Subcutaneous abdominal adipose tissue (tissue), 5 donors: ENCODE results near the gene CAMK2A.

ENCODE experiments used
- H3K27ac ChIP-seq: one replicate; pipeline ENCODE4 v1.7.0; 2013; ENCODE audit warnings: low read depth, mild to moderate bottlenecking, inconsistent platforms, low read length, moderate library complexity
- H3K27me3 ChIP-seq, 5 donors: one replicate each; pipeline ENCODE4 v1.7.0; 2013; ENCODE audit warnings: low read length in 5 of 5, inconsistent platforms in 1 of 5; ENCODE audit not compliant: control insufficient read depth in 5 of 5, insufficient read depth in 4 of 5
- H3K36me3 ChIP-seq, 5 donors: one replicate each; pipeline ENCODE4 v1.7.0; 2013; ENCODE audit warnings: low read length in 5 of 5; ENCODE audit not compliant: control insufficient read depth in 5 of 5, insufficient read depth in 5 of 5
- H3K4me1 ChIP-seq, 5 donors: one replicate each; pipeline ENCODE4 v1.7.0; 2013; ENCODE audit warnings: low read length in 5 of 5, mild to moderate bottlenecking in 3 of 5, moderate library complexity in 1 of 5; ENCODE audit not compliant: control insufficient read depth in 5 of 5, insufficient read depth in 5 of 5
- H3K4me3 ChIP-seq, 5 donors: one replicate each; pipeline ENCODE4 v1.7.0; 2013; ENCODE audit warnings: low read length in 5 of 5, low read depth in 1 of 5
- H3K9ac ChIP-seq, 5 donors: one replicate each; pipeline ENCODE4 v1.7.0; 2013; ENCODE audit warnings: low read length in 5 of 5, mild to moderate bottlenecking in 4 of 5, moderate library complexity in 3 of 5
- H3K9me3 ChIP-seq, 5 donors: one replicate each; pipeline ENCODE4 v1.7.0; 2013; ENCODE audit warnings: low read length in 5 of 5; ENCODE audit not compliant: control insufficient read depth in 5 of 5
- donor health status: healthy.
- donor health status: healthy.
- donor health status: healthy.
- donor health status: healthy.
- donor health status: healthy.

CAMK2A gene

DNA sequence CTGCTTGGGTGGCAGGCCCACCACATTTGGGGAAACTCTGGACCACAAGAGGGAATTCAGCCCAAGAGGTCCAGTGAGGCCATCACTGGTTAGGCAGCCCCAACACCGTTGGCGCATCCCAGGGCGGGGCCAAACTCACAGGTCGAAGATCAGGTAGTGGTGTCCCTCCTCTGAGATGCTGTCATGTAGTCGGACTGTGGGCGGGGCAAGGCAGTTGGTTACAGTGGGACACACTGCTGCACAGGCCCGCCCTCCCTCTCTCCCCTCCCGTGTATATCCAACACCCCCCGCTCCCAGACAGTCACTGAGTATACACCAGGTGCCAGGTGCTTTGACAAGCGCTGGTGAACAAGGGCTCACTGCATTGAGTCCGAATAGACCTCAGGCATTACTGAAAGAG, 32.1 kb downstream of the CAMK2A start:
- H3K4me3 ChIP-seq: no peak overlapping the region
- H3K9me3 ChIP-seq: no peaks in the 10 kb centered on the region
- no peak overlapping the region for H3K27ac ChIP-seq
- no peak overlapping the region for H3K9ac ChIP-seq
- peaks cover 0 to 6% (median 0%) of the 10 kb centered on the region in 5 donors for H3K27me3 ChIP-seq
- no peaks in the 10 kb centered on the region for H3K36me3 ChIP-seq
- peaks cover 0 to 3% (median 0%) of the 10 kb centered on the region in 5 donors for H3K4me1 ChIP-seq

DNA sequence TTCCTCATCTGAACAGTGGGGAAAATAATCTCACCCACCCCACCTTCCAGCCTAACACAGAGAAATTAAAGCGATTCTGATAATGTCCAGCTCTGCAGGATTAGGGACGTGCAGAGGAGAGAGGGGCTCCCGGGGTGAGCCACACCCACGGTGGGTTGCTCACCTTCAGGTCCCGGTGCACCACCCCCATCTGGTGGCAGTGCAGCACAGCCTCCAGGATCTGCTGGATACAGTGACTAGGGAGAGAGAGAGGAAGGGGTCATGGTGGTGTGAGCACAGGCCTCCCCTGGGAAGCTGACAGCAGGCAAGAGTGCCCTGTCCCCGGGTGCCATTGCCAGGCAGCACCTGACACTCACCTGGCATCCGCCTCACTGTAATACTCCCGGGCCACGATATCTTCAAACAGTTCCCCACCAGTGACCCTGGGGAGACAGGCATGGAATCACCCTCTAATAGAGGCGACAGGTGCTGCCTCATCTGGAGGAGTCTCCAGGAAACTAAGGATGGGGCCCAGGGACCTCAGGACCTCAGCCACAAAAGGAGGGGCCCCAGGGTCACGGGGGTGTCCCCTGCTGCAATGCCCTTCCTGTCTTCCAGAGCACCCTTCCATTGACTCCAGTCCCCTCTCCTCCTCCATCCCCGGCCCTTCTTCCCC, 33.0 kb downstream of the CAMK2A start:
- H3K27me3 ChIP-seq: no peaks in the 10 kb centered on the region
- H3K9me3 ChIP-seq: no peaks in the 10 kb centered on the region
- peaks cover 0 to 3% (median 0%) of the 10 kb centered on the region in 5 donors for H3K4me1 ChIP-seq
- H3K27ac ChIP-seq: no peak overlapping the region
- no peak overlapping the region for H3K9ac ChIP-seq
- no peak overlapping the region for H3K4me3 ChIP-seq
- no peaks in the 10 kb centered on the region for H3K36me3 ChIP-seq

DNA sequence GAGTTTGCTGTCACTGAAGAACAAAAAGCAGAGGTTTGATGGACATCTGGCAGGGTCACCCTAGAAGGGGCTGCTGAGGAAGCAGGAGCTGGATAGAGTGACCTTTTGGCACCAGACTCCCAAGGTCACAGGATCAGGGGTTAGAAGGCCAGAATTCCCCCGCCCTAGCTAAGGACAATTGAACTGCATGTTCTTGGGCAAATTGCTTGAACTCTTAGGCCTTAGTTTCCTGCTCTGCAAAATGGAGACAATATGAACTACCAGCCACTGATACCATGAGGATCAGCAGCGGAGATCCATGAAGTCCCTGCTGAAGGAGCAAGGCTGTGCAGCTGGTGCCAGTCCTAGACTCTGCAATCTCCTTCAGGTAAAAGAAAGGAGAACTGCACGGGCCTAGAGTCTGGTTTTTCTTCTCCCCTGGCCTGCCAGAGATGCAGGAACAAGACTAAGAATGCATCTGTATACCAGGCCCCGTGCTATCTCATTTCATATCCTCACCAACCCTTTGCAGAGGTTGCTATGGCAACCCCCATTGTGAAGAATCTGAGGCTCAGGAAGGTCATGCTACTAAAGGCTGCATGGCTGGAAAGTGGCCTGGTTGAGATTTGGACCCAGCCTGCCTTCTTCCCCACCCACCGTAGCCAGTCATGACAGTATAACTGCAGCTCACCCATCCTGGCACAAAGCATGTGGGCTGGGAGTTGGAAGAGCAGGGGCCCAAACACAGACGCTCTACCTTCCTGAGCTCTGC, 33.7 kb downstream of the CAMK2A start:
- H3K9me3 ChIP-seq: no peaks in the 10 kb centered on the region
- H3K36me3 ChIP-seq: no peaks in the 10 kb centered on the region
- H3K4me3 ChIP-seq: no peak overlapping the region
- H3K27me3 ChIP-seq: no peaks in the 10 kb centered on the region
- H3K27ac ChIP-seq: no peak overlapping the region
- no peak overlapping the region for H3K9ac ChIP-seq
- peaks cover 0 to 3% (median 0%) of the 10 kb centered on the region in 5 donors for H3K4me1 ChIP-seq

DNA sequence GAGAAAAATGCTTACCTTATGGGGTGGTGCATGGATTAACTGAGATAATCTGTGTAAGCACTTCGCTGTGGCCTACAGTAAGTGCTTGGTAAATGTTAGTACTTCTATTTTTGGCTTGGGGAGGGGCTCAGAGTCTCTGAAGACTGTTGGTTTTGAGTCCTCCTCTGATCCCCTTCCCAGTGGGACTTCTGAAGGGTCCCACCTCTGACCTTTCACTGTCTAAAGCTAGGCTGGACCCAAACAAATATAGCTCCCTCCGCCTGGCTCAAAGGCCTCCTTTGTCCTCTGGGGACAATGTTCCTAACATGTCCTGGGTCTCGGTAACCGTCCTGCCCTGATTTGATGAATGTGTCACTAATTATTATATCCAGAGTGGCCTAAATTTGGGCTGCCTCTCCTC, 34.8 kb downstream of the CAMK2A start:
- Histone ChIP-seq H3K4me1 (peaks cover 0 to 3% (median 0%) of the 10 kb centered on the region in 5 donors), H3K4me3 (no peak overlapping the region), H3K36me3 (no peaks in the 10 kb centered on the region), H3K27me3 (no peaks in the 10 kb centered on the region), H3K9ac (no peak overlapping the region), H3K27ac (no peak overlapping the region), H3K9me3 (no peaks in the 10 kb centered on the region)

DNA sequence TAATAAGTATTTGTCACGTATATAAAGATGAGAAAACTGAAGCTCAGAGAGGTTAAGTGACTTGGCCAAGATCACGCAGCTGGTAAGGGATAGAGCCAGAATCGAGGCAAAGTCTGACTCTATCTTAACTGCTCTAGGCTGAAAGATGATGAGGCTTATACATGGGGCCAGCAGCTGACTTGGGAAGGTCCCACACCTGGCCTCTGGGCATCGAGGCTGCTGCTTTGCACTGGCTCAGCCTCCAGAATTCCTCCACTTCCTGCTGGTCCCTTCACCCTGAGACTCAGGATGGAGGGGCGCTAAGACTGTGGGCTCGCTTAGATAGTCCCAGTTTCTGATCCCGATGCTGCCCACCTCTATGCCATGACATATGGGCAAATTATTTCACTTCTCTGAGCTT, 35.2 kb downstream of the CAMK2A start:
- Histone ChIP-seq H3K9me3 (no peaks in the 10 kb centered on the region), H3K27ac (no peak overlapping the region), H3K27me3 (no peaks in the 10 kb centered on the region), H3K36me3 (no peaks in the 10 kb centered on the region), H3K9ac (no peak overlapping the region), H3K4me1 (peaks cover 0 to 3% (median 0%) of the 10 kb centered on the region in 5 donors), H3K4me3 (no peak overlapping the region)

DNA sequence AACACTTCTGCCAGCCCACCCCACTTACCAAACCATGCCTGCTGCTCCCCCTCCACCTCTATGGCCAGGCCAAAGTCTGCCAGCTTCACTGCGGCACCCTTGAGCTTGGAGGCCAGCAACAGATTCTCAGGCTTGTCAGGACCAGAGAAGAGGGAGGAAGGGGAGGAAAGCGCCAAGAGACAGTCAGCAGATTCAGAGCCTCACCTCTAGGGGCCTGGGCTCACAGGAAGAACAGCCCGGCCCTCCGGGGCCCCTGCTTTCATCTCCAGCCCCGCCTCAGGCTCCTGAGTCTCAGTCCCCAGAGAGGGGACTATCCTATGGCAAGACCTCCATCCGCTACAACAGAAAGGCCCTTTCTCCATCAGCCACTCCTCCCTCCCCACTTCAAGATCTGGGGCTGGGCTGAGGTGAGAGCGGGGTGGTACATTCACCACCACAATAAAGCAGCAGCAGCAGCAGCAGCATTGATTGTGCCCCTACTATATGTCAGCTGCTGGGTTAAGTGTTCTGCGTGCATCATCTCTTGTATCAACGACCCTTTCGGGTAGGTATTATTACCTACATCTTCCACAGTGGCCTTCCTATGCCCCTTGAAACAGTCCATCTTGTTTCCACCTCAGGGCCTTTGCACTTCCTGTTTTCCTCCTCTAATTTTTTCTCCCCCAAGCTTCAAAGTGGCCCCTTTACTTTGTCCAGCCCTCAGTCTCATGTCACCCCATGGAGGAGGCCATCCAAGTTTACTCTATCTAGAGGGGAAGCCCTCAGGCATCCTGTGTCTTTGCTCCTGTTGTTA, 36.0 kb downstream of the CAMK2A start:
- H3K36me3 ChIP-seq: no peaks in the 10 kb centered on the region
- H3K4me3 ChIP-seq: no peak overlapping the region
- H3K9ac ChIP-seq: no peak overlapping the region
- no peak overlapping the region for H3K27ac ChIP-seq
- H3K4me1 ChIP-seq: peaks cover 0 to 3% (median 0%) of the 10 kb centered on the region in 5 donors
- no peaks in the 10 kb centered on the region for H3K27me3 ChIP-seq
- no peaks in the 10 kb centered on the region for H3K9me3 ChIP-seq

DNA sequence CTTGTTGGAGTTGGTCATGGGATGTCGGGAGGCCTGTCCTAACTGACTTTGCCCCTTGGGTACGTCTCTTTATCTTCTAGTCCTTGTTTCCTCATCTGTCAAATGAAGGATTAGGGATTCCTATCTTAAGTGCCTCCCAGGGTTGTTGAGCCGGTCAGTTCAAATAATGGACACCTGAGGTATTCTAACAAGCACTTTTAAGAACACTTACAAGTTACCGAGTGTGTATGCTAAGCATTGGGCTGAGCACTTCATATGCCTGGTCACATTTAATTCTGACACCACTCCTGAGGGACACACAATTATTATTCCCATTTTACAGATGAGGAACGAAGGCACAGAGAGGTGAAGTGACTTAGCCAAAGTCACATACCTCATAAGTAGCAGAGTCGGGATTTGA, 37.1 kb downstream of the CAMK2A start:
- Histone ChIP-seq H3K36me3 (no peaks in the 10 kb centered on the region), H3K4me1 (peaks cover 0 to 3% (median 0%) of the 10 kb centered on the region in 5 donors), H3K9me3 (no peaks in the 10 kb centered on the region), H3K27me3 (no peaks in the 10 kb centered on the region), H3K9ac (no peak overlapping the region), H3K4me3 (no peak overlapping the region), H3K27ac (no peak overlapping the region)

DNA sequence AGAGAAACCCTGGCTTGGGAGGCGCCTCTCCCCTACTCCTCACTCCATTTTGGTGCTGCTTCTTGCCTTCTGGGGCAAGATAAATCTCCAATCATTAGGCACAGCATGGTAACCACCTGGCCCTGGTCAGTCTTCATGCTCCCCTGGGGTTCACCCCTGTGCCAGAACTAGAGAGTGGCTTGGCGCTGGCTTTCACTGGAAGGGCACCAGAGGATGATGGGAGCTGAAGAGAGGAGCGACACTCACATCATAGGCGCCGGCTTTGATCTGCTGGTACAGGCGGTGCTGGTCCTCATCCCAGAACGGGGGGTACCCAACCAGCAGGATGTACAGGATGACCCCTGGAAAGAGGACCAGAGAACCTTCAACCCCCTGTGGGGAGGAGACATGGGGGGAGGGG, 38.1 kb downstream of the CAMK2A start:
- H3K4me3 ChIP-seq: no peak overlapping the region
- peaks cover 0 to 3% (median 0%) of the 10 kb centered on the region in 5 donors for H3K4me1 ChIP-seq
- no peak overlapping the region for H3K27ac ChIP-seq
- no peaks in the 10 kb centered on the region for H3K9me3 ChIP-seq
- no peaks in the 10 kb centered on the region for H3K27me3 ChIP-seq
- H3K9ac ChIP-seq: no peak overlapping the region
- H3K36me3 ChIP-seq: no peaks in the 10 kb centered on the region

DNA sequence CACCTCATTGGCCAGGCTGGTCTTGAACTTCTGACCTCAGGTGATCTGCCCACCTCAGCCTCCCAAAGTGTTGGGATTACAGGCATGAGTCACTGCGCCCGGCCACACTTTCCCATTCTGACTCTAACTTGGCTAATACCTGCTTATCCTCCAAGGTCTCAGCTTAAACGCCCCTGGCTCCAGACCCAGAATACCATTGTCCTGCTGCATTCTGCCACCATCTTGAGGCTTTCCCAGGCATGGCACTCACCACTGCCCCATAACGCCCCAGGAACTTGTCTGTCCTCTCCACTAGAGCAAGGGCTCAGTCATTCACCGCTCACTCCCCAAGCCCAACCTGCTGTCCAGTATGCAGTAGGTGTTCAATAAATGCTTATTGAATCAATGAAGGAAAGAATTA, 39.8 kb downstream of the CAMK2A start:
- Histone ChIP-seq H3K36me3 (no peaks in the 10 kb centered on the region), H3K4me3 (no peak overlapping the region), H3K27me3 (peaks cover 0 to 5% (median 2%) of the 10 kb centered on the region in 5 donors), H3K9ac (no peak overlapping the region), H3K9me3 (no peaks in the 10 kb centered on the region), H3K4me1 (peaks cover 0 to 9% (median 0%) of the 10 kb centered on the region in 5 donors), H3K27ac (no peak overlapping the region)

DNA sequence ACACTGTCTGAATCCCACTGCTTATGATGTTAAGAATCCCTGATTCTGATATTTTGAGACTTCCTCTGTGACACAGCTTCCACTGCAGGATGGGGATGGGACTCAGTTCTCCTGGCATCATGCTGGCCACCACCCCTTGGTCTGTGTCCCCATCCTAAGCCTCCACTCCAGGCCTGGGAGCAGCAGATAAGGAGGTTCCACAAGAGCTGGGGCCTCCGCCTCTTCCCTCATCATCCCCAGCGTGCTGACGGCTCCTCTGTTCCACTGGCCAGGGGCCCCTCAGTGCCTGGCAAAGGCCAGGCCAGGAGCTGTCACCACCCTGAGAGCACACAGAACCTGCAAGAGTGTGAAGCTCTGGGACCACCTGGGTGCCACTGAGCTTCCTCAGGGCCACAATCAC, 40.6 kb downstream of the CAMK2A start:
- no peak overlapping the region for H3K4me3 ChIP-seq
- no peaks in the 10 kb centered on the region for H3K9me3 ChIP-seq
- peaks cover 0 to 8% (median 0%) of the 10 kb centered on the region in 5 donors for H3K4me1 ChIP-seq
- no peaks in the 10 kb centered on the region for H3K36me3 ChIP-seq
- no peak overlapping the region for H3K9ac ChIP-seq
- H3K27me3 ChIP-seq: peaks cover 0 to 5% (median 2%) of the 10 kb centered on the region in 5 donors
- no peak overlapping the region for H3K27ac ChIP-seq
